Chondrocyte (in vitro differentiated cells): Measurements from ENCODE around the gene UROC1. TPM values are rescaled to one million over a fixed set of nuclear protein-coding genes. Genes with fewer than 3 reads are reported as not detected.

ENCODE experiments used
- DNase-seq: peaks from one replicate; pipeline ENCODE4 v3.0.0; 2021; ENCODE audit warnings: mixed read lengths, low spot score
- H3K27ac Mint-ChIP-seq: one replicate; pipeline ENCODE4 v1.8.0; 2021; ENCODE audit warnings: mild to moderate bottlenecking, moderate library complexity, mixed read lengths; ENCODE audit not compliant: unreplicated experiment
- H3K27me3 Mint-ChIP-seq: 2 replicates; pipeline ENCODE4 v1.8.0; 2021; ENCODE audit warnings: low read depth, mixed read lengths
- H3K36me3 Mint-ChIP-seq: 2 replicates; pipeline ENCODE4 v1.8.0; 2021; ENCODE audit warnings: low read depth, mixed read lengths
- H3K4me1 Mint-ChIP-seq: 2 replicates; pipeline ENCODE4 v1.8.0; 2021; ENCODE audit warnings: low read depth, mild to moderate bottlenecking, mixed read lengths
- H3K4me3 Mint-ChIP-seq: one replicate; pipeline ENCODE4 v1.8.0; 2021; ENCODE audit warnings: mild to moderate bottlenecking, moderate library complexity, mixed read lengths; ENCODE audit not compliant: unreplicated experiment
- H3K9me3 Mint-ChIP-seq: 2 replicates; pipeline ENCODE4 v1.8.0; 2021; ENCODE audit warnings: low read depth, mixed read lengths
- total RNA-seq: library from RNA; stranded (reverse); gene quantifications from 3 replicates; pipeline ENCODE4 v1.2.1, GENCODE V29; 2021
- TF ChIP-seq, protein P1 (sequence below): fragments of 200-600 bp; sonication (generic); IDR thresholded peaks from 2 replicates; pipeline ENCODE4 v1.5.0; 2021; ENCODE audit warnings: antibody characterized with exemption, mild to moderate bottlenecking, moderate library complexity

Gene UROC1
- total RNA-seq, 1 donor from 2014 or later, result not detected

DNA sequence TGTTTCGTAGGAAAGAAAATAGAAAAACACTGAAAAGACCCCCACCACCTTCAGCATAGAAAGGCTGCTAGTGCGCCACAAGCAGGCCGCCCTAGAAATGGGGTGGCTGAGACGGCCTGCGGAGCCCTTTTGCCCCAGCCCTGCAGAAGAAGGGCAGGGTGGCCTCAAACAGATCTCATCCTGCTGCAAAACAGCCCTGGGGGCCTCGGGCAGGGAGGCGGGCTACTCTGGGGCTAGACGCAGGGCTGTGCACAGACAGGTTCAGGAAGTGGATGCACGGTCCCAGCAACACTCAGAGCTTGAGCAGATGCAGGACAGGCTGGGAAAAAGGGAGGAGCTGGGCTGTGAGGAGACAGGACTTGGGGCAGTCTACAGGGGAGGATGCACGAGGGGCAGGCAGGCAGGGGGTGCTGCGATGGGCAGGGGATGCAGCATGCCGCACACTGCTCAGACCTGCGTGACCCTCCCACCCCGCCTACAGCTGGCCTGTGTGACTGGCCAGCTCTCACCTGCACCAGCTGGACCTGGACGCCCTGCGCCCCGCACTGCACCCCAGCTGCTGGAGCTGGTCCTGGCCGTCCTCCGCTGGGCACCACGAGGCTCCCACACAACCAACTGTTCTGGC, 76.2 kb downstream of the UROC1 start:
- Mint-ChIP-seq H3K27me3 (no peaks in the 10 kb centered on the region), H3K9me3 (no peaks in the 10 kb centered on the region), H3K36me3 (peaks cover 16% of the 10 kb centered on the region), H3K4me3 (no peak overlapping the region), H3K27ac (no peak overlapping the region), H3K4me1 (peaks cover 4% of the 10 kb centered on the region)
- no peak for DNase-seq
- TF ChIP-seq, protein P1, sequence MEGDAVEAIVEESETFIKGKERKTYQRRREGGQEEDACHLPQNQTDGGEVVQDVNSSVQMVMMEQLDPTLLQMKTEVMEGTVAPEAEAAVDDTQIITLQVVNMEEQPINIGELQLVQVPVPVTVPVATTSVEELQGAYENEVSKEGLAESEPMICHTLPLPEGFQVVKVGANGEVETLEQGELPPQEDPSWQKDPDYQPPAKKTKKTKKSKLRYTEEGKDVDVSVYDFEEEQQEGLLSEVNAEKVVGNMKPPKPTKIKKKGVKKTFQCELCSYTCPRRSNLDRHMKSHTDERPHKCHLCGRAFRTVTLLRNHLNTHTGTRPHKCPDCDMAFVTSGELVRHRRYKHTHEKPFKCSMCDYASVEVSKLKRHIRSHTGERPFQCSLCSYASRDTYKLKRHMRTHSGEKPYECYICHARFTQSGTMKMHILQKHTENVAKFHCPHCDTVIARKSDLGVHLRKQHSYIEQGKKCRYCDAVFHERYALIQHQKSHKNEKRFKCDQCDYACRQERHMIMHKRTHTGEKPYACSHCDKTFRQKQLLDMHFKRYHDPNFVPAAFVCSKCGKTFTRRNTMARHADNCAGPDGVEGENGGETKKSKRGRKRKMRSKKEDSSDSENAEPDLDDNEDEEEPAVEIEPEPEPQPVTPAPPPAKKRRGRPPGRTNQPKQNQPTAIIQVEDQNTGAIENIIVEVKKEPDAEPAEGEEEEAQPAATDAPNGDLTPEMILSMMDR, result no peak

DNA sequence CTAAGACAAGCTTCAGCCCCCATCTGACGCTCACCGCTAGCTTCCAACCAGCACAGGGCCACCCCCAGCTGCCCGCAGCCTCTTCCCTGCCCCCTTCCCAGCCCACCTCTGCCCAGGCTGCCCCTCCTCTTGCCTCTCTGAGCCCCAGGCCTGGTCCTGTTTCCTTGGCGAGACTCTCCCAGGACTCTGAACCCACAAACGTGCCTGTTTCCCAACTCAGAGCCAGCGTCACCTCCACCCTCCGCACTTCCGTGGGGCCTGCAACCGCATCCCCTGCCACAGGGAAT, 76.9 kb downstream of the UROC1 start:
- Mint-ChIP-seq H3K27me3 (no peaks in the 10 kb centered on the region), H3K36me3 (peaks cover 16% of the 10 kb centered on the region), H3K9me3 (no peaks in the 10 kb centered on the region), H3K4me1 (no peaks in the 10 kb centered on the region), H3K4me3 (no peak overlapping the region), H3K27ac (no peak overlapping the region)
- DNase-seq, result no peak
- TF ChIP-seq, protein P1, result no peak

DNA sequence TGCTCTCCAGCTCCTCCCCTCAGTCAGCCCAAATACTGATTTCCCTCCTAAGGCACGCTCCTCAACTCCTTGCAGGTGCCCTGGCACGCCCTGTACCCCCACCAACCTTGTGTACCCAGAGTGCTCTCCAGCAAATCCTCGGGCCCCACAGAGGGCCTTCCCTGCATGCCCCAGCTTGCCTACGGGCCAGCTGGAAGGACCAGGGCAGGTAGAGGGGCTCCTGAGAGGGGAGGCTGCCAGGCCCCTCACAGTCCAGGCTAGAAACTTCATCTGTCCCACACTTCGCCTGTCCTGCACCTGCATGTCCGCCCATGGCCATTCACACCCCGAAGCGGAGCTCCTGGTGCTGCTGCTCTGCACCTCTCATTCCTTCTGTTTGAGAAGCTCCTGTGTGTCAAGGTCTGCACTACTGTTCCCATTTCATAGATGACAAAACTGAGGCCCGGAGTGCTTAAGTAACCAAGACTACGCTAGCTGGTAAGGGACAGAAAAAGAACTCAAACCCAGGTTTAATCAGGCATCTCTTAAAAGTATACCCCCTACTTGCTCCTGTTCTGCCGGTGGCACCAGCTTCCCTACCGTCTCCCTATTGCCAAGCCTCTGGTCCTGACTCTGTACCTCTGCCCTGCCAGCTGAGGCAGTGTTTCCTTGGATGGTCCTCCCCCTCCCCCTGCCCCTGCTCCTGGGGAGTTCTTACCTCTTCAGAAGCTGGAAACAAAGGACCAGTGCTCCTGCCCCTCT, 77.4 kb downstream of the UROC1 start:
- Mint-ChIP-seq H3K36me3 (peaks cover 16% of the 10 kb centered on the region), H3K4me3 (no peak overlapping the region), H3K27ac (no peak overlapping the region), H3K4me1 (no peaks in the 10 kb centered on the region), H3K27me3 (no peaks in the 10 kb centered on the region), H3K9me3 (no peaks in the 10 kb centered on the region)
- DNase-seq, result no peak
- TF ChIP-seq, protein P1, result no peak

DNA sequence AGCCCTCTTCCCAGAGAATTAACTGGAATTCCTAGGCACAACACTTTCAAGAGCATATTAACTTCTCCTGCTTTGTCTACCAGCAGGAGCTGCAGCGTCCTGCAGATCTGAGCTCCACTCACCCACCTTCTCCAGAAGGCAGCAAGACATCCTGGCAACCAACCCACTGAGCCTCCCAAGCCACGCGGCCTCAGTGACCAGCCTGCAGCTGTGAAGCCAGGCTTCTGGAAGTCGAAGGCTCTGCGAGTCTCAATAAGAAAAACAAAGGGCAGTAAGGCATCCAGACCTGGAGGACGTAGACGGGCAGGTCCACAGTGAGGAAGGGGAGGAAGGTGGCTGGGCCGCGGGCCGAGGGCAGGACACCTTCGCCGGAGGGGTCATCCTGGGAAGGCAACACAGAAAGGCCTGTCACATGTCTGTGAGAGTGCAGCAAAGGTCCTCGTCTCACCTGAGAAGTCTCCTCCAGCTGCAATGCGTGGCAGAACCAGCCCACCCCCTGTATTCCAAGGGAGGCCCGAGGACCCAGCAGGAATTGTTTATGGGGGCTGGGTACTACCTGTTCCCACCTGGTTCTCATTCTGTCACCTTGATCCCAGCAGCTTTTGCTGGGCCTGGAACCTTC, 78.1 kb downstream of the UROC1 start:
- no peak for DNase-seq
- H3K4me1 Mint-ChIP-seq, result no peaks in the 10 kb centered on the region
- H3K4me3 Mint-ChIP-seq, result no peak overlapping the region
- TF ChIP-seq, protein P1, result no peak
- H3K27ac Mint-ChIP-seq, result no peak overlapping the region
- H3K36me3 Mint-ChIP-seq, result peaks cover 16% of the 10 kb centered on the region
- H3K9me3 Mint-ChIP-seq, result no peaks in the 10 kb centered on the region
- H3K27me3 Mint-ChIP-seq, result no peaks in the 10 kb centered on the region

DNA sequence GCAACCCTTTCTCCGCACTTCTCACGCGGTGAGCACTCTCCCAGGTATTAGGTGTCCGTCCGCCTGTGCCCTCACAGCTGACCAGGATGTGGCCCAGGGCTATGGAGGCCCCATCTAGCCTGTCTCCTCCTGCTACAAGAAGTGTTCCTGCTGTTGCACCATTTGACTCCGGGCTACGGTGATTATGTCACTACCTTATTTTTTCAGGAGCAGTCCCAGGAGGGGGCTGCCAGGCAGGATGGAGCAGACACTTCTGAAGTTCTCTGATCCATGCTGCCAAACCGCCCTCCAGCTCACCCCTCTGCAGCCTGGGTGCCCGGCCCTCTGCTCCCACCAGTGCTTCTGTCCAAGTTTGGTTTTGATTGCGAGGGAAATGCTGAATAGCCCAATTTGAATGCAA, 78.8 kb downstream of the UROC1 start:
- Mint-ChIP-seq H3K9me3 (no peaks in the 10 kb centered on the region), H3K27me3 (no peaks in the 10 kb centered on the region), H3K27ac (no peak overlapping the region), H3K4me3 (no peak overlapping the region), H3K4me1 (no peaks in the 10 kb centered on the region), H3K36me3 (peaks cover 16% of the 10 kb centered on the region)
- no peak for DNase-seq
- TF ChIP-seq, protein P1, result no peak
